Endodermal cell (in vitro differentiated cells): ENCODE results near the gene NFATC2. TPM values are rescaled to one million over a fixed set of nuclear protein-coding genes. Genes with fewer than 3 reads are reported as not detected.

Experiments
- DNase-seq: peaks from one replicate; pipeline ENCODE4 v3.0.0-alpha.2; 2017
- H3K27ac ChIP-seq: 2 replicates; pipeline ENCODE4 v1.5.1; 2013; ENCODE audit warnings: mild to moderate bottlenecking, low read depth, low read length, moderate library complexity
- H3K27me3 ChIP-seq: 2 replicates; pipeline ENCODE4 v1.6.1; 2013; ENCODE audit warnings: mild to moderate bottlenecking, low read length, moderate library complexity; ENCODE audit not compliant: insufficient read depth, control insufficient read depth, poor library complexity, severe bottlenecking
- H3K36me3 ChIP-seq: 2 replicates; pipeline ENCODE4 v1.7.0; 2013; ENCODE audit warnings: mild to moderate bottlenecking, low read length, moderate library complexity; ENCODE audit not compliant: control insufficient read depth, insufficient read depth
- H3K4me1 ChIP-seq: one replicate; pipeline ENCODE4 v1.7.0; 2013; ENCODE audit warnings: low read length; ENCODE audit not compliant: control insufficient read depth, insufficient read depth
- H3K4me3 ChIP-seq: 2 replicates; pipeline ENCODE4 v1.5.1; 2013; ENCODE audit warnings: mild to moderate bottlenecking, low read length, moderate library complexity
- H3K9ac ChIP-seq: 2 replicates; pipeline ENCODE4 v1.6.1; 2013; ENCODE audit warnings: mild to moderate bottlenecking, low read length, moderate library complexity; ENCODE audit not compliant: poor library complexity, severe bottlenecking; ENCODE audit errors: extremely low read depth
- H3K9me3 ChIP-seq: 2 replicates; pipeline ENCODE4 v1.6.1; 2013; ENCODE audit warnings: mild to moderate bottlenecking, low read length, moderate library complexity; ENCODE audit not compliant: control insufficient read depth
- H3K27ac Mint-ChIP-seq: 2 replicates; pipeline ENCODE4 v1.8.0; 2020; ENCODE audit warnings: mixed read lengths
- H3K27me3 Mint-ChIP-seq: 2 replicates; pipeline ENCODE4 v1.8.0; 2021; ENCODE audit warnings: mild to moderate bottlenecking, mixed read lengths; ENCODE audit not compliant: insufficient read depth
- H3K36me3 Mint-ChIP-seq: 2 replicates; pipeline ENCODE4 v1.8.0; 2020; ENCODE audit warnings: low read depth, mixed read lengths
- H3K4me1 Mint-ChIP-seq: 2 replicates; pipeline ENCODE4 v1.8.0; 2020; ENCODE audit warnings: mixed read lengths
- H3K4me3 Mint-ChIP-seq: 2 replicates; pipeline ENCODE4 v1.8.0; 2020; ENCODE audit warnings: mild to moderate bottlenecking, moderate library complexity, mixed read lengths
- H3K9me3 Mint-ChIP-seq: 2 replicates; pipeline ENCODE4 v1.8.0; 2020; ENCODE audit warnings: mild to moderate bottlenecking, mixed read lengths
- CTCF ChIP-seq: fragments of 200-600 bp; sonication (generic); conservative IDR thresholded peaks from 2 replicates; pipeline ENCODE4 v1.5.0; 2021; ENCODE audit warnings: antibody characterized with exemption, mild to moderate bottlenecking
- WGBS, 2 experiments: methylation state at CpG; one replicate each; pipeline versions ENCODE4 v1.1.5 to v1.1.7; 2013; ENCODE audit warnings: missing lambda C conversion rate in 2 of 2, mixed read lengths in 1 of 2; ENCODE audit not compliant: insufficient coverage in 1 of 2, insufficient read length in 1 of 2; 5-methylcytosine and 5-hydroxymethylcytosine counted together
- total RNA-seq, 2 donors: library from RNA; stranded (reverse); fragmentation: NEBNext Ultra II Directional in 1 of 2; extraction: Animal tissue kit (Norgen Biotek cat#: 25700) in 1 of 2; gene quantifications; 2 replicates in 1 of 2; 3 replicates in 1 of 2; pipeline ENCODE4 v1.2.1, GENCODE V29; 2021

The NFATC2 gene
- total RNA-seq, 2 donors from 2014 or later, result 1.5 to 2.1 TPM

DNA sequence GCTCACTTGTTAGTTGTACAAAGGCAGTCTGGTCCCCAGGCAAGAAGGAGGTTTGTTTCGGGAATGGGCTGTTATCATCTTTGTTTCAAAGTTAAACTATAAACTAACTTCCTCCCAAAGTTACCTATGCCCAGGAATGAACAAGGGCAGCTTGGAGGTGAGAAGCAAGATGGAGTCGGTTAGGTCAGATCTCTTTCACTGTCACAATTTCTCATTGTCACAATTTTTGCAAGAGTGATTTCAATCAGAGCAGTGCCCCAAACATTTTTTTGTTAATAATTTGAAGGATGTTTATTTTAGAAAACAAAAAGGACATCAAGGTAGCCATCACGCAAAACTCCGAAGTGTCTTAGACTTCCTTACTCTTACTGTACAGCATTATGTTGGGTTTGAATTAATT is 170.8 kb downstream of the NFATC2 start:
- Mint-ChIP-seq H3K9me3 (no peaks in the 10 kb centered on the region), H3K36me3 (no peaks in the 10 kb centered on the region), H3K4me3 (no peak overlapping the region), H3K27ac (no peak overlapping the region), H3K4me1 (peaks cover 27% of the 10 kb centered on the region), H3K27me3 (peaks cover 53% of the 10 kb centered on the region)
- Histone ChIP-seq H3K27ac (no peak overlapping the region), H3K9ac (no peak overlapping the region), H3K4me1 (peaks cover 9% of the 10 kb centered on the region), H3K36me3 (no peaks in the 10 kb centered on the region), H3K4me3 (no peak overlapping the region), H3K9me3 (no peaks in the 10 kb centered on the region), H3K27me3 (peaks cover 47% of the 10 kb centered on the region)
- WGBS, 2 experiments, result 98 to 100% methylated on average over 1 to 4 of the region's 4 CpGs
- TF ChIP-seq CTCF, result no peak
- no peak for DNase-seq

- Mint-ChIP-seq H3K4me3 (no peak overlapping the region), H3K9me3 (peaks cover 7% of the 10 kb centered on the region), H3K27ac (no peak overlapping the region), H3K36me3 (no peaks in the 10 kb centered on the region), H3K27me3 (peaks cover 31% of the 10 kb centered on the region), H3K4me1 (peaks cover 24% of the 10 kb centered on the region)
- peaks cover 26% of the 10 kb centered on the region for H3K27me3 ChIP-seq
- no peaks in the 10 kb centered on the region for H3K36me3 ChIP-seq
- no peak for TF ChIP-seq CTCF
- no peak overlapping the region for H3K9ac ChIP-seq
- 86 to 95% methylated on average over 9 to 11 of the region's 11 CpGs for WGBS, 2 experiments
- H3K4me1 ChIP-seq, result peaks cover 6% of the 10 kb centered on the region
- peaks cover 6% of the 10 kb centered on the region for H3K9me3 ChIP-seq
- no peak overlapping the region for H3K4me3 ChIP-seq
- no peak for DNase-seq
- H3K27ac ChIP-seq, result no peak overlapping the region
These were observed 173.0 kb downstream of the NFATC2 start for GRCh38 chr20:51369503-51369902.

DNA sequence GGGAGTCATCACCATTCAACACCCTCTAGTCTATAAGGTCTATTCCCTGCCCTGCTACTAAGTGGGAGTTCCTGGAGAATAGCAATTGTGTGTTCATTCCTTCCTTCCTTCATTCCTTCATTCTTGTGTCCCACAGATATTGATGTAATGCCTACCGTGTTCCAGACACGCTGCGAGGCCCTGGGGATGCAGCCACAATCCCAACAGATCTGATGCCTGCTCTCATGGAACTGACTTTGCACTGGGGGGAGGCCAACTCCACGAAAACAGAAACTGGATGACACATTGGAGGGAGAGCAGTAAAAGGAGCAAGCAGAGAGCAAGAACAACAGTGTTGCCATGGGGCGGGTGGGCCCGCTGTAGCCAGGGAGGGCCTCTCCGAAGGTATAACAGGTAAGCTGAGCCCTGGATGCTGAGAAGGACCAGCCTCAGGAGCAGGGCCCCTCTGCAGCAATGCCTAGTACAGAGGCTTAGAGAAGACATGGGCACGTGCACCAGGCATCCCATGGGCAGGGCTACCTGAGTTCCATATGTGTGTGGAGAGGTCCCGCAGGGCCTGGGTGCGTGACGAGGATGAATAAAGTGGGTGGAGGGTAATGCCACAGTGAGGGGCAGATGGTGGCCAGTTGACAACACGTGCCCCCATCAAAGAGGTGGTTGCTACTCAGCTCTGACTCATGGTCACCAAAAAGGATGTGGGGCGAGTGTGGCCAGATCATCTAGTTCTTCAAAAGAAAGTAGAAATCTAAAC is 173.9 kb downstream of the NFATC2 start:
- H3K27me3 ChIP-seq, result peaks cover 26% of the 10 kb centered on the region

More for the DNA sequence above, 173.9 kb downstream of the NFATC2 start:
- Histone ChIP-seq H3K9ac (no peak overlapping the region), H3K4me1 (peaks cover 3% of the 10 kb centered on the region), H3K36me3 (no peaks in the 10 kb centered on the region), H3K9me3 (peaks cover 13% of the 10 kb centered on the region), H3K27ac (no peak overlapping the region), H3K4me3 (no peak overlapping the region)
- Mint-ChIP-seq H3K36me3 (no peaks in the 10 kb centered on the region), H3K9me3 (peaks cover 12% of the 10 kb centered on the region), H3K27ac (no peak overlapping the region), H3K4me3 (no peak overlapping the region), H3K4me1 (peaks cover 16% of the 10 kb centered on the region), H3K27me3 (peaks cover 31% of the 10 kb centered on the region)
- no peak for DNase-seq
- no peak for TF ChIP-seq CTCF
- 93% methylated on average over 9 to 13 of the region's 13 CpGs for WGBS, 2 experiments
